ENCODE data around the gene HTRA3. TPM values are rescaled to one million over a fixed set of nuclear protein-coding genes. Genes with fewer than 3 reads are reported as not detected.

HTRA3 gene
- total RNA-seq, 4 donors from 2014 or later, result 1.8 to 13.0 (median 6.6) TPM

- Histone ChIP-seq H3K27me3 (no peaks in the 10 kb centered on the region), H3K4me3 (no peak overlapping the region), H3K36me3 (peaks cover 0 to 13% (median 0%) of the 10 kb centered on the region in 3 donors), H3K27ac (no peak overlapping the region), H3K4me1 (no peaks in the 10 kb centered on the region), H3K9me3 (no peaks in the 10 kb centered on the region)
- intact Hi-C loops (cut with DNase I), result no loop called here
- DNase-seq, result no peak
- TF ChIP-seq CTCF (IDR thresholded peaks at IDR 0.05) (no peak), POLR2A (IDR thresholded peaks at IDR 0.05) (no peak)
- WGBS, 2 donors, result 79 to 83% methylated on average over 2 of the region's 2 CpGs
Observed at GRCh38 chr4:8294775-8295174, 25.2 kb downstream of the HTRA3 start.

GRCh38 chr4:8295471-8295870 is 25.9 kb downstream of the HTRA3 start:
- H3K9me3 ChIP-seq, result no peaks in the 10 kb centered on the region
- no peaks in the 10 kb centered on the region for H3K4me1 ChIP-seq
- intact Hi-C loops (cut with DNase I), result no loop called here
- TF ChIP-seq CTCF (IDR thresholded peaks at IDR 0.05) (no peak), POLR2A (IDR thresholded peaks at IDR 0.05) (no peak)
- WGBS, 2 donors, result 53 to 63% methylated on average over 3 to 6 of the region's 6 CpGs
- DNase-seq, result no peak
- H3K27ac ChIP-seq, result no peak overlapping the region
- H3K36me3 ChIP-seq, result peaks cover 0 to 13% (median 0%) of the 10 kb centered on the region in 3 donors
- no peak overlapping the region for H3K4me3 ChIP-seq
- no peaks in the 10 kb centered on the region for H3K27me3 ChIP-seq

- intact Hi-C loops (cut with DNase I), result no loop called here
- Histone ChIP-seq H3K27me3 (no peaks in the 10 kb centered on the region), H3K9me3 (no peaks in the 10 kb centered on the region), H3K36me3 (peaks cover 0 to 13% (median 0%) of the 10 kb centered on the region in 3 donors), H3K4me1 (no peaks in the 10 kb centered on the region), H3K27ac (no peak overlapping the region), H3K4me3 (no peak overlapping the region)
- DNase-seq, result no peak
- WGBS, 2 donors, result 46 to 53% methylated on average over 2 to 3 of the region's 3 CpGs
- TF ChIP-seq POLR2A (IDR thresholded peaks at IDR 0.05), result no peak
- no peak for TF ChIP-seq CTCF (IDR thresholded peaks at IDR 0.05)
Observed at GRCh38 chr4:8296491-8296890, 26.9 kb downstream of the HTRA3 start.

- no peak for DNase-seq
- H3K9me3 ChIP-seq, result no peaks in the 10 kb centered on the region
- H3K27ac ChIP-seq, result no peak overlapping the region
- H3K4me1 ChIP-seq, result no peaks in the 10 kb centered on the region
- H3K27me3 ChIP-seq, result no peaks in the 10 kb centered on the region
- TF ChIP-seq POLR2A (IDR thresholded peaks at IDR 0.05) (no peak), CTCF (IDR thresholded peaks at IDR 0.05) (no peak)
- intact Hi-C loops (cut with DNase I), result no loop called here
- H3K36me3 ChIP-seq, result peaks cover 0 to 13% (median 0%) of the 10 kb centered on the region in 3 donors
- 58 to 88% methylated on average over 2 to 4 of the region's 9 CpGs for WGBS, 2 donors
- H3K4me3 ChIP-seq, result no peak overlapping the region
Observed at GRCh38 chr4:8297141-8297601, 27.6 kb downstream of the HTRA3 start.

- H3K4me1 ChIP-seq, result no peaks in the 10 kb centered on the region
- TF ChIP-seq POLR2A (IDR thresholded peaks at IDR 0.05) (no peak), CTCF (IDR thresholded peaks at IDR 0.05) (no peak)
- peaks cover 0 to 13% (median 0%) of the 10 kb centered on the region in 3 donors for H3K36me3 ChIP-seq
- H3K27ac ChIP-seq, result no peak overlapping the region
- H3K27me3 ChIP-seq, result no peaks in the 10 kb centered on the region
- DNase-seq, result no peak
- no peak overlapping the region for H3K4me3 ChIP-seq
- intact Hi-C loops (cut with DNase I), result no loop called here
- no peaks in the 10 kb centered on the region for H3K9me3 ChIP-seq
- 73 to 86% methylated on average over 15 to 16 of the region's 20 CpGs for WGBS, 2 donors
Observed at GRCh38 chr4:8297691-8298485, 28.3 kb downstream of the HTRA3 start.

Measured in esophagus squamous epithelium (tissue), 5 donors.